HG03520 (cell line): ENCODE measurements around the gene MGLL.
"Not testable (repeated sequence)": the region's sequence is repeated elsewhere in the genome, so short reads cannot be mapped to it uniquely, and the experiment has no call there.

Source experiments
- ATAC-seq: cut with Tn5 transposase; IDR thresholded peaks from one replicate; pipeline ENCODE4 v1.9.1; 2021; ENCODE audit warnings: mild to moderate bottlenecking, moderate library complexity; ENCODE audit not compliant: unreplicated experiment

Gene MGLL

DNA sequence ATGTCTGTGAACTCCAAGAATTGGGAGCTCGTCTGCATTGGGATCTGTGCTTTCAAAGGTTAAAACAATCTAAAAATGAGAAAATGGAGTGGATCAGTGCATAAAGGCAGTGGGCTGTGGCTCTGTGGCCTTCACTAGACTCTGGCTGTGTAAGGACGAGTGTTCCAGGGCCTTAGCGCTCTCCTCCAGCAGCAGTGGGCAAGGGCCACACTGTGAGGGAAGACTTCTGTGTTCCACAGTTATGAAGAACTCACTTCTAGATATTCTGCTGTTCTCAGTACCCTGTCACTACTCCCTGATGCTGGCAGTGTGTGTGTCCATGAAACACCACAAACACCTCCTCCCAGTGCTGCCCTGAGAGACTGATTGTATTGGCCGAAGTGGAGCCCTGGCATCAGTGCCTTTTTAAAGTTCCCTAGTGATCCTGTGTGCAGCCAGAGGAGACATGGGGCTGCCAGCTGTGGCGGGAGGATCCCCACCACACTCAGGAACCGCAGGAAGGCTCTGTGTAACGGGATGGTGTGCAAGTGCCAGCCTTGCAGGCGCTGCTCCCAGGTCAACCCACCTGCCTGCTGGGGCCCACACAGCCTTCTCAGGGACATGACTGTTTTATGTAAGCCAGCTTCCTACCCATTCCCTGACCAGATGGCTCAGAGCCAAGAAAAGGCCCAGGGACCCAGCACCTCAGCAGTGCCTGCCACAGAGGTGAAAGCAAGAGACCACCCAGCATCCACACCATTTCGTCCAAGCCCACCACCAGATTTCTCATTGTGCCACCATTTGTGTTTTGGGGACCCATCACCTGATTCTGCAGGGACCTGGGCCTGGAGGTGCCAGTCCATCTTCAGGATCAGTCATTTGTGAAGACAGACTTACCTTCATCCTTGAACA is 109.2 kb downstream of the MGLL start:
- ATAC-seq, result no peak

- no peak for ATAC-seq
Measured at GRCh38 chr3:127712461-127712860, 109.9 kb downstream of the MGLL start.

DNA sequence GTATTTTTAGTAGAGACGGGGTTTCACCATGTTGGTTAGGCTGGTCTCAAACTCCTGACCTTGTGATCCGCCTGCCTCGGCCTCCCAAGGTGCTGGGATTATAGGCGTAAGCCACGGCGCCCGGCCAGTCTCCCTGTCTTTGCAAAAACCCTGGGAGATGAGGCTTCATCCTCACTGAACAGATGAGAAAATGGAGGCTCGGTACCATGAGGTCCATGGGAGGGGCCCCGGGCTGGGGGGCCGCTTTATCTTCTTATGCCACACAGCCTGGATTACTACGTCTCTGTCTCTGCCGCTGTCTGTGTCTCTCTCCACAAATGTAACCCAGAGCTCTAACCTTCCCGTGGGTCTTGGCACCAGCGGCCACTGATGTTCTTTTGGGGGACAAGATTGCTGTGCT is 110.4 kb downstream of the MGLL start:
- ATAC-seq, result no peak

DNA sequence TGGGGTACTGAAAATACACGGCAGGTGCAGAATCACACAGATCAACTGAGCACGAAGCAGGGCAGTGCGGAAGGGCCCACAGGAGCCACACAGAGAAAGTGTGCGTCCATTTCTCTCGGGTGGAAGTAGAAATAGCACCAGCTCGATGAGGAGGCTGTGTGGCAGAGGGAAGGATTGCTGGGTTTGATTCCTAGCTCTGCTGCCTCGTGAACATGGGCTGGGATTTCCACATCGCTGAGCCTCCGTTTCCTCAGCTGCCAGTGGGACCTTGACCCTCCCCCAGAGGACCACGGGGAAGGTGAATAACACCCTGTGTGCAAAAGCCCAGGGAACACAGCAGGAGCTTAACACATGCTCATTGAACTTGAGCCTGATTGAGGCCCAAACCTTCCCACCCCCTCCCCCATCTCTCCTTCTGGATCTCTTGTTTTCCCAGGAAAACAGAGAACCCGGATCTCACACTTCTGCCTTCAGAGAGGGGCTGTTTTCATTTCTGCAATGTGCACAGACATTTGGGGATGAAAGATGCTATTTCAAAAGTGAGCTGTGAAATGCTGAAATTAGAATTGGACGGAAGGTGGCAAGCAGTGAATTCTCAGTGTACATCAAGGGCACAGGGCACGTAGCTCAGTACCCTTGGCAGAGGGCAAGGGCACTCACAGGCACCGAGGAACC is 111.2 kb downstream of the MGLL start:
- no peak for ATAC-seq

GRCh38 chr3:127710155-127710941 is 112.0 kb downstream of the MGLL start:
- ATAC-seq, result no peak

GRCh38 chr3:127709320-127710060 is 112.8 kb downstream of the MGLL start:
- no peak for ATAC-seq

DNA sequence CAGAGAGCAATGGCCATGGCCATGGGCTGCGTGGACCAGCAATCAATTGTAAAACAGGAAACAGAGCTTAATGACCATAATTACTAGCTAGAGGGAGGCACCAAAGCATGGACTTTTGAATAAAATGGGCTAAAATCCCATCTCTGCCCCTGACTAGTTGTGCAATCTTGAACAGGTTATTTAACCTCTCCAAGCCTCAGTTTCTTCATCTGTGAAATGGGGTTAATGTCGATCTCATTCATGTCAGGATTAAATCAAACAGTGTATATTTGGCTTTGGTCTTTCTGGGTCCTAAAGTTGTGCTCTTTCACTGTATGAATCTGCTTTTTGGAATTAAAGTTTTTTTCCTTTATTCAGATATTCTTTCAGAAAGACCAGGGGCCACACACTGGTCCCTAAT is 113.5 kb downstream of the MGLL start:
- no peak for ATAC-seq

GRCh38 chr3:127707851-127708411 is 114.4 kb downstream of the MGLL start:
- no peak for ATAC-seq

- ATAC-seq, result no peak
Measured at GRCh38 chr3:127706785-127707351, 115.4 kb downstream of the MGLL start.

GRCh38 chr3:127706312-127706711 is 116.0 kb downstream of the MGLL start:
- no peak for ATAC-seq

DNA sequence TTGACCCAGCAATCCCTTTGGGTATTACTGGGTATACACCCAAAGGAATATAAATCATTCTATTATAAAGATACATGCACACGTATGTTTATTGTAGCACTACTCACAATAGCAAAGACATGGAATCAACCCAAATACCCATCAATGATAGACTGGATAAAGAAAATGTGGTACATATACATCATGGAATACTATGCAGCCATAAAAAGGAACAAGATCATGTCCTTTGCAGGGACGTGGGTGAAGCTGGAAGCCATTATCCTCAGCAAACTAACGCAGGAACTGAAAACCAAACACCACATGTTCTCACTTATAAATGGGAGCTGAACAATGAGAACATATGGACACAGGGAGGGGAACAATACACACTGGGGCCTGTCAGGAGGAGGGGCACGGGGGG is 117.5 kb downstream of the MGLL start:
- ATAC-seq, result not testable (repeated sequence)

GRCh38 chr3:127702151-127702578 is 120.2 kb downstream of the MGLL start:
- no peak for ATAC-seq

- no peak for ATAC-seq
Measured at GRCh38 chr3:127701280-127701911, 120.9 kb downstream of the MGLL start.

DNA sequence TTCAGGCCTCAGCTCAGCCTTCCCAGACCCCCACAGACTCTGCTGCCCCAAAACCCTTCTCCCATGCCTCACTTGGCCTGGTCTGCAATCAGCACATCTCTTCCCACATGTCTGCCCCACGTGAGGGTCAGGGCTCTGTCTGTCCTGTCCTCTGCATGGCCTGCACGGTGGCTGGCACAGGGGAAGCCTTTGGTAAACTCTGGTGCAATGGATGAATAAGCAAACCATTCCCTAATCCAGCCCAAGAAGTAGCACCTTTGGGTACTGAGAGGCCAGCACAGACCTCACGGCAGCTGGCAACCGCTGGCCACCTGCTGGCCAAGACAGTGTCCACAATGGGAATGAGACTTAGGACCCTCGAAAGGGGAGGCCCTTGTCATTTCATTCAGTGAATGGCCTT is 121.9 kb downstream of the MGLL start:
- no peak for ATAC-seq

GRCh38 chr3:127699416-127700300 is 122.7 kb downstream of the MGLL start:
- ATAC-seq, result no peak

- ATAC-seq, result no peak
Measured at GRCh38 chr3:127698691-127699415, 123.5 kb downstream of the MGLL start.

GRCh38 chr3:127698286-127698685 is 124.0 kb downstream of the MGLL start:
- ATAC-seq, result no peak
